Non-pigmented ciliary epithelial cell (primary cell): ENCODE results near the gene NAA11.

Source experiments
- DNase-seq: peaks from one replicate; pipeline ENCODE4 v3.0.0-alpha.2; 2010; ENCODE audit warnings: low read depth

NAA11 gene

GRCh38 chr4:79325864-79326328 is at the start of gene NAA11:
TSS of gene NAA11 (minus strand) at chr4:79326061. CDS start at chr4:79325877, 184 bp downstream.
- no peak for DNase-seq

GRCh38 chr4:79370026-79370425 is 44.2 kb upstream of the NAA11 start:
- DNase-seq = no peak

- no peak for DNase-seq
Observed at GRCh38 chr4:79367096-79367495, 41.2 kb upstream of the NAA11 start.

GRCh38 chr4:79366422-79366821 is 40.6 kb upstream of the NAA11 start:
- DNase-seq = no peak

GRCh38 chr4:79364061-79364460 is 38.2 kb upstream of the NAA11 start:
- no peak for DNase-seq

- DNase-seq = no peak
Observed at GRCh38 chr4:79362626-79363025, 36.8 kb upstream of the NAA11 start.

- DNase-seq = no peak
Observed at GRCh38 chr4:79360006-79360405, 34.1 kb upstream of the NAA11 start.

GRCh38 chr4:79358438-79358837 is 32.6 kb upstream of the NAA11 start:
- no peak for DNase-seq

- no peak for DNase-seq
Observed at GRCh38 chr4:79357365-79357764, 31.5 kb upstream of the NAA11 start.

GRCh38 chr4:79353075-79353474 is 27.2 kb upstream of the NAA11 start:
- DNase-seq = no peak

GRCh38 chr4:79348405-79348804 is 22.5 kb upstream of the NAA11 start:
- DNase-seq = no peak

- no peak for DNase-seq
Observed at GRCh38 chr4:79341893-79342653, 16.2 kb upstream of the NAA11 start.

- no peak for DNase-seq
Observed at GRCh38 chr4:79340568-79340967, 14.7 kb upstream of the NAA11 start.

GRCh38 chr4:79338148-79338547 is 12.3 kb upstream of the NAA11 start:
- no peak for DNase-seq

- DNase-seq = no peak
Observed at GRCh38 chr4:79334783-79335182, 8.9 kb upstream of the NAA11 start.

- DNase-seq = no peak
Observed at GRCh38 chr4:79334341-79334740, 8.5 kb upstream of the NAA11 start.

- no peak for DNase-seq
Observed at GRCh38 chr4:79331126-79331876, 5.4 kb upstream of the NAA11 start.

- DNase-seq = no peak
Observed at GRCh38 chr4:79330720-79331119, 4.9 kb upstream of the NAA11 start.

- no peak for DNase-seq
Observed at GRCh38 chr4:79325436-79325835, 425 bp downstream of the NAA11 start.

GRCh38 chr4:79319975-79320374 is 5.9 kb downstream of the NAA11 start:
- no peak for DNase-seq

GRCh38 chr4:79317711-79318110 is 8.2 kb downstream of the NAA11 start:
- no peak for DNase-seq

GRCh38 chr4:79315891-79316290 is 10.0 kb downstream of the NAA11 start:
- DNase-seq = no peak

- no peak for DNase-seq
Observed at GRCh38 chr4:79311279-79311678, 14.6 kb downstream of the NAA11 start.
